T-helper 17 cell (primary cell): ENCODE measurements around the gene ILRUN. TPM values are rescaled to one million over a fixed set of nuclear protein-coding genes. Genes with fewer than 3 reads are reported as not detected.
A peak's percentile ranks its signal among the peaks of the same experiment; 100 is the strongest.
"Not testable (repeated sequence)": the region's sequence is repeated elsewhere in the genome, so short reads cannot be mapped to it uniquely, and the experiment has no call there.

Experiments used
- ATAC-seq: fragments of 150-1000 bp; cut with Tn5 transposase; 2 replicates; pipeline ENCODE4 v1.10.0; 2021; ENCODE audit warnings: mild to moderate bottlenecking, moderate library complexity
- DNase-seq, 3 donors: peaks; one replicate each; pipeline versions ENCODE4 v3.0.0 to v3.0.0-alpha.2; 2020 to 2021
- H3K9me3 ChIP-seq: one replicate; pipeline ENCODE4 v1.7.0; 2013; ENCODE audit warnings: low read length, mild to moderate bottlenecking; ENCODE audit not compliant: control insufficient read depth, poor library complexity, severe bottlenecking
- H3K27ac Mint-ChIP-seq: one replicate; pipeline ENCODE4 v1.8.0; 2022; ENCODE audit warnings: mild to moderate bottlenecking, moderate library complexity, mixed read lengths
- H3K27me3 Mint-ChIP-seq: one replicate; pipeline ENCODE4 v1.8.0; 2022; ENCODE audit warnings: mixed read lengths
- H3K36me3 Mint-ChIP-seq: one replicate; pipeline ENCODE4 v1.8.0; 2022; ENCODE audit warnings: low read depth, mixed read lengths
- H3K4me1 Mint-ChIP-seq: one replicate; pipeline ENCODE4 v1.8.0; 2022; ENCODE audit warnings: mild to moderate bottlenecking, mixed read lengths
- H3K4me3 Mint-ChIP-seq: one replicate; pipeline ENCODE4 v1.8.0; 2022; ENCODE audit warnings: mild to moderate bottlenecking, moderate library complexity, mixed read lengths
- total RNA-seq, 4 donors: library from RNA in 2 of 4; stranded (reverse) in 2 of 4; gene quantifications; one replicate each; pipeline ENCODE4 v1.2.3 and lab custom pipeline; 2022 to 2026

ILRUN gene
- total RNA-seq (10 to 100 TPM; 55.9 to 64.4 TPM), total RNA-seq (lab: John Stamatoyannopoulos, UW) (119 to 180 reads per million in 2 donors)

GRCh38 chr6:34696739-34697543 is at the start of gene ILRUN:
Gene ILRUN, minus strand, starts transcription at chr6:34696767. Its CDS starts 164 bp downstream, at chr6:34696603.
- peaks cover 36% of the 10 kb centered on the region for H3K4me1 Mint-ChIP-seq
- peak within 1 kb of the TSS; percentile 99 for H3K27ac Mint-ChIP-seq
- H3K4me3 Mint-ChIP-seq, result peak within 1 kb of the TSS; percentile 95
- DNase-seq, result peak; percentile 92 to 97 (median 95)
- no peaks in the 10 kb centered on the region for H3K27me3 Mint-ChIP-seq
- peak; percentile 91 for ATAC-seq
- H3K9me3 ChIP-seq, result no peaks in the 10 kb centered on the region
- H3K36me3 Mint-ChIP-seq, result peaks cover 4% of the 10 kb centered on the region

GRCh38 chr6:34745277-34746103 is 48.9 kb upstream of the ILRUN start:
- no peak overlapping the region for H3K4me3 Mint-ChIP-seq
- no peaks in the 10 kb centered on the region for H3K4me1 Mint-ChIP-seq
- H3K36me3 Mint-ChIP-seq, result no peaks in the 10 kb centered on the region
- H3K27ac Mint-ChIP-seq, result no peak overlapping the region
- ATAC-seq (no peak), DNase-seq (no peak)
- H3K9me3 ChIP-seq, result no peaks in the 10 kb centered on the region
- no peaks in the 10 kb centered on the region for H3K27me3 Mint-ChIP-seq

- ATAC-seq, H3K27ac Mint-ChIP-seq, H3K9me3 ChIP-seq, H3K27me3 Mint-ChIP-seq, H3K4me3 Mint-ChIP-seq, H3K36me3 Mint-ChIP-seq, DNase-seq, H3K4me1 Mint-ChIP-seq: not testable (repeated sequence)
These were observed 47.7 kb upstream of the ILRUN start for GRCh38 chr6:34744294-34744647.

- no peaks in the 10 kb centered on the region for H3K9me3 ChIP-seq
- Mint-ChIP-seq H3K4me1 (no peaks in the 10 kb centered on the region), H3K27me3 (no peaks in the 10 kb centered on the region), H3K4me3 (no peak overlapping the region), H3K27ac (no peak overlapping the region), H3K36me3 (no peaks in the 10 kb centered on the region)
- no peak for DNase-seq
- no peak for ATAC-seq
These were observed 47.2 kb upstream of the ILRUN start for GRCh38 chr6:34743625-34744293.

- ATAC-seq (no peak), DNase-seq (no peak)
- no peaks in the 10 kb centered on the region for H3K4me1 Mint-ChIP-seq
- no peaks in the 10 kb centered on the region for H3K9me3 ChIP-seq
- no peak overlapping the region for H3K4me3 Mint-ChIP-seq
- no peaks in the 10 kb centered on the region for H3K27me3 Mint-ChIP-seq
- no peak overlapping the region for H3K27ac Mint-ChIP-seq
- no peaks in the 10 kb centered on the region for H3K36me3 Mint-ChIP-seq
These were observed 45.5 kb upstream of the ILRUN start for GRCh38 chr6:34742094-34742493.

- DNase-seq, result no peak
- H3K9me3 ChIP-seq, result no peaks in the 10 kb centered on the region
- Mint-ChIP-seq H3K27ac (no peak overlapping the region), H3K4me1 (no peaks in the 10 kb centered on the region), H3K36me3 (no peaks in the 10 kb centered on the region), H3K27me3 (no peaks in the 10 kb centered on the region), H3K4me3 (no peak overlapping the region)
- no peak for ATAC-seq
These were observed 40.3 kb upstream of the ILRUN start for GRCh38 chr6:34736823-34737222.

GRCh38 chr6:34731393-34732060 is 35.0 kb upstream of the ILRUN start:
- ATAC-seq, result no peak
- H3K4me3 Mint-ChIP-seq, result no peak overlapping the region
- no peaks in the 10 kb centered on the region for H3K4me1 Mint-ChIP-seq

GRCh38 chr6:34729631-34730470 is 33.3 kb upstream of the ILRUN start:
- ATAC-seq (no peak), DNase-seq (no peak)
- no peak overlapping the region for H3K27ac Mint-ChIP-seq
- no peaks in the 10 kb centered on the region for H3K27me3 Mint-ChIP-seq
- peaks cover 2% of the 10 kb centered on the region for H3K36me3 Mint-ChIP-seq
- H3K4me3 Mint-ChIP-seq, result no peak overlapping the region
- H3K4me1 Mint-ChIP-seq, result no peaks in the 10 kb centered on the region
- H3K9me3 ChIP-seq, result no peaks in the 10 kb centered on the region

More at GRCh38 chr6:34731393-34732060, 35.0 kb upstream of the ILRUN start:
- Mint-ChIP-seq H3K27me3 (no peaks in the 10 kb centered on the region), H3K36me3 (peaks cover 2% of the 10 kb centered on the region), H3K27ac (no peak overlapping the region)
- no peaks in the 10 kb centered on the region for H3K9me3 ChIP-seq
- no peak for DNase-seq

GRCh38 chr6:34726055-34726454 is 29.5 kb upstream of the ILRUN start:
- ATAC-seq, result no peak
- Mint-ChIP-seq H3K4me1 (no peaks in the 10 kb centered on the region), H3K27ac (no peak overlapping the region), H3K36me3 (peaks cover 2% of the 10 kb centered on the region), H3K27me3 (no peaks in the 10 kb centered on the region), H3K4me3 (no peak overlapping the region)
- H3K9me3 ChIP-seq, result no peaks in the 10 kb centered on the region
- no peak for DNase-seq

GRCh38 chr6:34723203-34723602 is 26.6 kb upstream of the ILRUN start:
- ATAC-seq (no peak), DNase-seq (no peak)
- H3K9me3 ChIP-seq, result no peaks in the 10 kb centered on the region
- no peaks in the 10 kb centered on the region for H3K27me3 Mint-ChIP-seq
- no peak overlapping the region for H3K27ac Mint-ChIP-seq
- H3K36me3 Mint-ChIP-seq, result peaks cover 2% of the 10 kb centered on the region
- no peaks in the 10 kb centered on the region for H3K4me1 Mint-ChIP-seq
- no peak overlapping the region for H3K4me3 Mint-ChIP-seq

- Mint-ChIP-seq H3K4me1 (no peaks in the 10 kb centered on the region), H3K36me3 (peaks cover 2% of the 10 kb centered on the region), H3K27me3 (no peaks in the 10 kb centered on the region), H3K27ac (no peak overlapping the region), H3K4me3 (no peak overlapping the region)
- no peak for DNase-seq
- no peaks in the 10 kb centered on the region for H3K9me3 ChIP-seq
- no peak for ATAC-seq
These were observed 25.9 kb upstream of the ILRUN start for GRCh38 chr6:34722451-34722850.

GRCh38 chr6:34720160-34720559 is 23.6 kb upstream of the ILRUN start:
- H3K4me1 Mint-ChIP-seq, H3K4me3 Mint-ChIP-seq, H3K36me3 Mint-ChIP-seq, H3K27ac Mint-ChIP-seq, ATAC-seq, H3K27me3 Mint-ChIP-seq, H3K9me3 ChIP-seq, DNase-seq: not testable (repeated sequence)
